NCI-H2171 (cell line): ENCODE results near the gene NCAM2.

Source experiments
- DNase-seq: peaks from one replicate; lab custom pipeline; 2025; lab: John Stamatoyannopoulos, UW

The NCAM2 gene

GRCh38 chr21:21458124-21458631 is 460.0 kb downstream of the NCAM2 start:
- DNase-seq = no peak

- no peak for DNase-seq
These were observed 462.8 kb downstream of the NCAM2 start for GRCh38 chr21:21460979-21461378.

GRCh38 chr21:21463456-21463855 is 465.2 kb downstream of the NCAM2 start:
- no peak for DNase-seq

- no peak for DNase-seq
These were observed 466.5 kb downstream of the NCAM2 start for GRCh38 chr21:21464684-21465083.

GRCh38 chr21:21466752-21467151 is 468.5 kb downstream of the NCAM2 start:
- DNase-seq = no peak

GRCh38 chr21:21468003-21468402 is 469.8 kb downstream of the NCAM2 start:
- DNase-seq = no peak

- DNase-seq = no peak
These were observed 483.0 kb downstream of the NCAM2 start for GRCh38 chr21:21481239-21481638.

GRCh38 chr21:21508859-21509258 is 510.6 kb downstream of the NCAM2 start:
- DNase-seq = no peak

- DNase-seq = no peak
These were observed 532.5 kb downstream of the NCAM2 start for GRCh38 chr21:21530680-21531079.

GRCh38 chr21:21547368-21547953 is 549.3 kb downstream of the NCAM2 start:
- DNase-seq = no peak

GRCh38 chr21:21559285-21560045 is 561.3 kb downstream of the NCAM2 start:
- DNase-seq = no peak
